H1 (cell line): ENCODE data around the gene EIF2S2. TPM values are rescaled to one million over a fixed set of nuclear protein-coding genes. Genes with fewer than 3 reads are reported as not detected.

ENCODE experiments used
- CHD1 ChIP-seq: IDR thresholded peaks from 2 replicates; pipeline ENCODE4 v1.6.1; 2012; ENCODE audit warnings: low read depth, low read length, improper control_type of control experiment
- EP300 ChIP-seq, 2 experiments: IDR thresholded peaks; 1 replicate in 1 of 2; 2 replicates in 1 of 2; pipeline ENCODE4 v1.6.1; 2011 to 2012; ENCODE audit warnings: low read depth in 2 of 2, low read length in 2 of 2, mild to moderate bottlenecking in 2 of 2, borderline replicate concordance in 1 of 2, inconsistent platforms in 1 of 2, moderate library complexity in 1 of 2
- GTF2F1 ChIP-seq: IDR thresholded peaks from 2 replicates; pipeline ENCODE4 v1.6.1; 2012; ENCODE audit warnings: low read depth, low read length, improper control_type of control experiment, borderline replicate concordance
- HDAC2 ChIP-seq, 2 experiments: fragments of 300-600 bp in 1 of 2; sonication (generic) in 1 of 2; IDR thresholded peaks; 2 replicates each; pipeline ENCODE4 v1.6.1; 2011 to 2012; ENCODE audit warnings: low read depth in 2 of 2, low read length in 2 of 2, mild to moderate bottlenecking in 2 of 2, moderate library complexity in 2 of 2, borderline replicate concordance in 1 of 2, inconsistent platforms in 1 of 2
- HDAC6 ChIP-seq: IDR thresholded peaks from one replicate; pipeline ENCODE4 v1.7.1; 2012; ENCODE audit warnings: low read depth, mild to moderate bottlenecking, inconsistent platforms, low read length, moderate library complexity
- SRF ChIP-seq: IDR thresholded peaks from 2 replicates; pipeline ENCODE4 v1.6.1; 2011; ENCODE audit warnings: mild to moderate bottlenecking, low read depth, low read length, moderate library complexity
- SUZ12 ChIP-seq: fragments of 200-600 bp; sonication (generic); IDR thresholded peaks from 2 replicates; pipeline ENCODE4 v1.6.1; 2012; ENCODE audit warnings: mild to moderate bottlenecking, inconsistent platforms, low read length, moderate library complexity, mixed read lengths
- TAF7 ChIP-seq: optimal IDR thresholded peaks from 2 replicates; pipeline ENCODE3; 2011; ENCODE audit warnings: low read depth, mild to moderate bottlenecking, inconsistent platforms, low read length, moderate library complexity, borderline replicate concordance
- polyA plus RNA-seq, 7 experiments: library from polyadenylated mRNA; depleted of rRNA in 3 of 7; stranded (reverse) in 5 of 7; unstranded in 2 of 7; fragments of >200 nt in 5 of 7; fragments of 200-250 nt in 2 of 7; gene quantifications; 1 replicate in 5 of 7; 2 replicates in 1 of 7; 4 replicates in 1 of 7; pipeline versions ENCODE4 v1.2.1 to v1.2.3, GENCODE V29; 2011 to 2013; ENCODE audit warnings: missing spikeins in 2 of 7, mixed read lengths in 2 of 7
- total RNA-seq: library from RNA; stranded (reverse); fragmentation: NEBNext Ultra II Directional; extraction: Animal tissue kit (Norgen Biotek cat#: 25700); gene quantifications from 2 replicates; pipeline ENCODE4 v1.2.1, GENCODE V29; 2021
- TF ChIP-seq, protein P1 (sequence below): fragments of 300-600 bp; sonication (generic); IDR thresholded peaks from 2 replicates; pipeline ENCODE4 v1.7.1; 2012; ENCODE audit warnings: low read length, moderate library complexity, mild to moderate bottlenecking, inconsistent platforms; ENCODE audit not compliant: insufficient replicate concordance

Gene EIF2S2
- total and polyA plus RNA-seq, 2 of the 8 experiments (the other 6 are each of a cell fraction or from before 2014, with no cell fraction given): 59.5 to 142 TPM

- TF ChIP-seq, protein P1, sequence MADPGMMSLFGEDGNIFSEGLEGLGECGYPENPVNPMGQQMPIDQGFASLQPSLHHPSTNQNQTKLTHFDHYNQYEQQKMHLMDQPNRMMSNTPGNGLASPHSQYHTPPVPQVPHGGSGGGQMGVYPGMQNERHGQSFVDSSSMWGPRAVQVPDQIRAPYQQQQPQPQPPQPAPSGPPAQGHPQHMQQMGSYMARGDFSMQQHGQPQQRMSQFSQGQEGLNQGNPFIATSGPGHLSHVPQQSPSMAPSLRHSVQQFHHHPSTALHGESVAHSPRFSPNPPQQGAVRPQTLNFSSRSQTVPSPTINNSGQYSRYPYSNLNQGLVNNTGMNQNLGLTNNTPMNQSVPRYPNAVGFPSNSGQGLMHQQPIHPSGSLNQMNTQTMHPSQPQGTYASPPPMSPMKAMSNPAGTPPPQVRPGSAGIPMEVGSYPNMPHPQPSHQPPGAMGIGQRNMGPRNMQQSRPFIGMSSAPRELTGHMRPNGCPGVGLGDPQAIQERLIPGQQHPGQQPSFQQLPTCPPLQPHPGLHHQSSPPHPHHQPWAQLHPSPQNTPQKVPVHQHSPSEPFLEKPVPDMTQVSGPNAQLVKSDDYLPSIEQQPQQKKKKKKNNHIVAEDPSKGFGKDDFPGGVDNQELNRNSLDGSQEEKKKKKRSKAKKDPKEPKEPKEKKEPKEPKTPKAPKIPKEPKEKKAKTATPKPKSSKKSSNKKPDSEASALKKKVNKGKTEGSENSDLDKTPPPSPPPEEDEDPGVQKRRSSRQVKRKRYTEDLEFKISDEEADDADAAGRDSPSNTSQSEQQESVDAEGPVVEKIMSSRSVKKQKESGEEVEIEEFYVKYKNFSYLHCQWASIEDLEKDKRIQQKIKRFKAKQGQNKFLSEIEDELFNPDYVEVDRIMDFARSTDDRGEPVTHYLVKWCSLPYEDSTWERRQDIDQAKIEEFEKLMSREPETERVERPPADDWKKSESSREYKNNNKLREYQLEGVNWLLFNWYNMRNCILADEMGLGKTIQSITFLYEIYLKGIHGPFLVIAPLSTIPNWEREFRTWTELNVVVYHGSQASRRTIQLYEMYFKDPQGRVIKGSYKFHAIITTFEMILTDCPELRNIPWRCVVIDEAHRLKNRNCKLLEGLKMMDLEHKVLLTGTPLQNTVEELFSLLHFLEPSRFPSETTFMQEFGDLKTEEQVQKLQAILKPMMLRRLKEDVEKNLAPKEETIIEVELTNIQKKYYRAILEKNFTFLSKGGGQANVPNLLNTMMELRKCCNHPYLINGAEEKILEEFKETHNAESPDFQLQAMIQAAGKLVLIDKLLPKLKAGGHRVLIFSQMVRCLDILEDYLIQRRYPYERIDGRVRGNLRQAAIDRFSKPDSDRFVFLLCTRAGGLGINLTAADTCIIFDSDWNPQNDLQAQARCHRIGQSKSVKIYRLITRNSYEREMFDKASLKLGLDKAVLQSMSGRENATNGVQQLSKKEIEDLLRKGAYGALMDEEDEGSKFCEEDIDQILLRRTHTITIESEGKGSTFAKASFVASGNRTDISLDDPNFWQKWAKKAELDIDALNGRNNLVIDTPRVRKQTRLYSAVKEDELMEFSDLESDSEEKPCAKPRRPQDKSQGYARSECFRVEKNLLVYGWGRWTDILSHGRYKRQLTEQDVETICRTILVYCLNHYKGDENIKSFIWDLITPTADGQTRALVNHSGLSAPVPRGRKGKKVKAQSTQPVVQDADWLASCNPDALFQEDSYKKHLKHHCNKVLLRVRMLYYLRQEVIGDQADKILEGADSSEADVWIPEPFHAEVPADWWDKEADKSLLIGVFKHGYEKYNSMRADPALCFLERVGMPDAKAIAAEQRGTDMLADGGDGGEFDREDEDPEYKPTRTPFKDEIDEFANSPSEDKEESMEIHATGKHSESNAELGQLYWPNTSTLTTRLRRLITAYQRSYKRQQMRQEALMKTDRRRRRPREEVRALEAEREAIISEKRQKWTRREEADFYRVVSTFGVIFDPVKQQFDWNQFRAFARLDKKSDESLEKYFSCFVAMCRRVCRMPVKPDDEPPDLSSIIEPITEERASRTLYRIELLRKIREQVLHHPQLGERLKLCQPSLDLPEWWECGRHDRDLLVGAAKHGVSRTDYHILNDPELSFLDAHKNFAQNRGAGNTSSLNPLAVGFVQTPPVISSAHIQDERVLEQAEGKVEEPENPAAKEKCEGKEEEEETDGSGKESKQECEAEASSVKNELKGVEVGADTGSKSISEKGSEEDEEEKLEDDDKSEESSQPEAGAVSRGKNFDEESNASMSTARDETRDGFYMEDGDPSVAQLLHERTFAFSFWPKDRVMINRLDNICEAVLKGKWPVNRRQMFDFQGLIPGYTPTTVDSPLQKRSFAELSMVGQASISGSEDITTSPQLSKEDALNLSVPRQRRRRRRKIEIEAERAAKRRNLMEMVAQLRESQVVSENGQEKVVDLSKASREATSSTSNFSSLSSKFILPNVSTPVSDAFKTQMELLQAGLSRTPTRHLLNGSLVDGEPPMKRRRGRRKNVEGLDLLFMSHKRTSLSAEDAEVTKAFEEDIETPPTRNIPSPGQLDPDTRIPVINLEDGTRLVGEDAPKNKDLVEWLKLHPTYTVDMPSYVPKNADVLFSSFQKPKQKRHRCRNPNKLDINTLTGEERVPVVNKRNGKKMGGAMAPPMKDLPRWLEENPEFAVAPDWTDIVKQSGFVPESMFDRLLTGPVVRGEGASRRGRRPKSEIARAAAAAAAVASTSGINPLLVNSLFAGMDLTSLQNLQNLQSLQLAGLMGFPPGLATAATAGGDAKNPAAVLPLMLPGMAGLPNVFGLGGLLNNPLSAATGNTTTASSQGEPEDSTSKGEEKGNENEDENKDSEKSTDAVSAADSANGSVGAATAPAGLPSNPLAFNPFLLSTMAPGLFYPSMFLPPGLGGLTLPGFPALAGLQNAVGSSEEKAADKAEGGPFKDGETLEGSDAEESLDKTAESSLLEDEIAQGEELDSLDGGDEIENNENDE: no peak
- no peak for TF ChIP-seq SRF
- no peak for TF ChIP-seq EP300 (IDR thresholded peaks at IDR 0.05; ENCODE audit: borderline replicate concordance in 1 of 2, low read depth in 2 of 2, low read length in 2 of 2)
- no peak for TF ChIP-seq CHD1
- no peak for TF ChIP-seq HDAC2 (IDR thresholded peaks at IDR 0.05; ENCODE audit: borderline replicate concordance in 1 of 2, low read depth in 2 of 2, low read length in 2 of 2)
- TF ChIP-seq TAF7: no peak
- no peak for TF ChIP-seq SUZ12
- no peak for TF ChIP-seq HDAC6
- TF ChIP-seq GTF2F1: no peak
Measured at GRCh38 chr20:34040300-34040995, 71.6 kb downstream of the EIF2S2 start (continued).
